ENCODE results near the gene CRTC1.

CRTC1 gene

GRCh38 chr19:18672606-18673337 is 10.7 kb upstream of the CRTC1 start:
- no peak for TF ChIP-seq SIN3A (IDR thresholded peaks at IDR 0.05; ENCODE audit: borderline replicate concordance, insufficient read depth, low read length)
- TF ChIP-seq POLR2AphosphoS5 (IDR thresholded peaks at IDR 0.05; ENCODE audit: low read depth, low read length) = no peak
- TF ChIP-seq FOXP2 (optimal IDR thresholded peaks at IDR 0.05; ENCODE audit: borderline replicate concordance, extremely low read depth, extremely low read length, insufficient read depth) = no peak
- TF ChIP-seq TAF1 (IDR thresholded peaks at IDR 0.05; ENCODE audit: borderline replicate concordance, insufficient read depth, low read length) = no peak
- TF ChIP-seq REST (IDR thresholded peaks at IDR 0.05; ENCODE audit: insufficient read depth in 1 of 2, low read depth in 2 of 2, low read length in 2 of 2) = no peak

- TF ChIP-seq SIN3A (IDR thresholded peaks at IDR 0.05; ENCODE audit: borderline replicate concordance, insufficient read depth, low read length) (no peak), FOXP2 (optimal IDR thresholded peaks at IDR 0.05; ENCODE audit: borderline replicate concordance, extremely low read depth, extremely low read length, insufficient read depth) (no peak), TAF1 (IDR thresholded peaks at IDR 0.05; ENCODE audit: borderline replicate concordance, insufficient read depth, low read length) (no peak), POLR2AphosphoS5 (IDR thresholded peaks at IDR 0.05; ENCODE audit: low read depth, low read length) (no peak), REST (IDR thresholded peaks at IDR 0.05; ENCODE audit: insufficient read depth in 1 of 2, low read depth in 2 of 2, low read length in 2 of 2) (no peak)
Observed at GRCh38 chr19:18674616-18675015, 8.9 kb upstream of the CRTC1 start.

- TF ChIP-seq POLR2AphosphoS5 (IDR thresholded peaks at IDR 0.05; ENCODE audit: low read depth, low read length) (no peak), FOXP2 (optimal IDR thresholded peaks at IDR 0.05; ENCODE audit: borderline replicate concordance, extremely low read depth, extremely low read length, insufficient read depth) (no peak), TAF1 (IDR thresholded peaks at IDR 0.05; ENCODE audit: borderline replicate concordance, insufficient read depth, low read length) (no peak), REST (IDR thresholded peaks at IDR 0.05; ENCODE audit: insufficient read depth in 1 of 2, low read depth in 2 of 2, low read length in 2 of 2) (no peak), SIN3A (IDR thresholded peaks at IDR 0.05; ENCODE audit: borderline replicate concordance, insufficient read depth, low read length) (no peak)
Observed at GRCh38 chr19:18675779-18676178, 7.7 kb upstream of the CRTC1 start.

GRCh38 chr19:18676692-18677091 is 6.8 kb upstream of the CRTC1 start:
- TF ChIP-seq FOXP2 (optimal IDR thresholded peaks at IDR 0.05; ENCODE audit: borderline replicate concordance, extremely low read depth, extremely low read length, insufficient read depth) (no peak), SIN3A (IDR thresholded peaks at IDR 0.05; ENCODE audit: borderline replicate concordance, insufficient read depth, low read length) (no peak), REST (IDR thresholded peaks at IDR 0.05; ENCODE audit: insufficient read depth in 1 of 2, low read depth in 2 of 2, low read length in 2 of 2) (no peak), POLR2AphosphoS5 (IDR thresholded peaks at IDR 0.05; ENCODE audit: low read depth, low read length) (no peak)
